Retinal pigment epithelial cell (primary cell): ENCODE results near the gene LARGE1.

ENCODE experiments used
- DNase-seq: peaks from one replicate; pipeline ENCODE4 v3.0.0-alpha.2; 2010; ENCODE audit warnings: low read depth
- H3K4me3 ChIP-seq: 2 replicates; pipeline ENCODE4 v1.5.1; 2011; ENCODE audit warnings: mild to moderate bottlenecking, low read length, control low read depth, moderate library complexity
- TF ChIP-seq, protein P1 (sequence below): conservative IDR thresholded peaks from 2 replicates; pipeline ENCODE4 v1.5.1; 2011; ENCODE audit warnings: low read depth, low read length, control low read depth, inconsistent platforms

LARGE1 gene

DNA sequence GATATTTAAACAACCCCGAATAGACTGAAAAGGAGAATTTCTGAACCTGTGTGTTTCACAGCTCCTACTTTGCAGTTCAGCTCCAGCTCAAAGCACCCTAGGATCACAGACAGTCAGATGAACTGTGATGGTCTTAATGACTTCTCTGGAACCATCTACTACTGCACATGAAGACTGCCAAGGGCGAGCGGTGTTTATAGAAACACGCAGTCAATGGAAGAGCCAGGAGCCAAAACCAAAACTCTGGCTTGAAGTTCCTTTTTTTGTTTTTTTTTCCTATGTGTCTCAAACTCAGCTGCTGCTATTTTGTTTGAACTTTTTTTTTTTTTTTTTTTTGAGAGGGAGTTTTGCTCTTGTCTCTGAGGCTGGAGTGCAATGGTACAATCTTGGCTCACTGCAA, 479.5 kb downstream of the LARGE1 start:
- TF ChIP-seq, protein P1, sequence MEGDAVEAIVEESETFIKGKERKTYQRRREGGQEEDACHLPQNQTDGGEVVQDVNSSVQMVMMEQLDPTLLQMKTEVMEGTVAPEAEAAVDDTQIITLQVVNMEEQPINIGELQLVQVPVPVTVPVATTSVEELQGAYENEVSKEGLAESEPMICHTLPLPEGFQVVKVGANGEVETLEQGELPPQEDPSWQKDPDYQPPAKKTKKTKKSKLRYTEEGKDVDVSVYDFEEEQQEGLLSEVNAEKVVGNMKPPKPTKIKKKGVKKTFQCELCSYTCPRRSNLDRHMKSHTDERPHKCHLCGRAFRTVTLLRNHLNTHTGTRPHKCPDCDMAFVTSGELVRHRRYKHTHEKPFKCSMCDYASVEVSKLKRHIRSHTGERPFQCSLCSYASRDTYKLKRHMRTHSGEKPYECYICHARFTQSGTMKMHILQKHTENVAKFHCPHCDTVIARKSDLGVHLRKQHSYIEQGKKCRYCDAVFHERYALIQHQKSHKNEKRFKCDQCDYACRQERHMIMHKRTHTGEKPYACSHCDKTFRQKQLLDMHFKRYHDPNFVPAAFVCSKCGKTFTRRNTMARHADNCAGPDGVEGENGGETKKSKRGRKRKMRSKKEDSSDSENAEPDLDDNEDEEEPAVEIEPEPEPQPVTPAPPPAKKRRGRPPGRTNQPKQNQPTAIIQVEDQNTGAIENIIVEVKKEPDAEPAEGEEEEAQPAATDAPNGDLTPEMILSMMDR = no peak
- H3K4me3 ChIP-seq = no peak overlapping the region
- DNase-seq = no peak

DNA sequence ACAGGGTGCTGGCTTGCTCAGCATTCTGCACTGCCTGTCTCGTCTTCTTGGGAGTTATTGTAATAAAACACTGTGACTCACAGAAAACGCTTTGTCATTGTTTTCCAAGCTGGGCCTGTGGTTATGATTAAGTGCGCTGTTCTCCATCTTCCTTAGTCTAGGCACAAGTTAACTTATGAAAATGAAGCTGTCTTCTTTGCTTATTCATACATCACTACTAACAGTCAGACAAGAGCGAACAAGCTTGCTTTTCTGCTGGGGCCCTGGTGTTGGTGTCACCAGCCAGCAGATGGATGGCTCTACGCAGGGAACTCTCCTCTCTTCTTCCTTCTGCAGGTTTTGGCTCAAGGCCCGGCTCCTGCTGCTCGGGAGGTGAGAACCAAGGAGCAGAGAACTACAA, 482.0 kb downstream of the LARGE1 start:
- no peak overlapping the region for H3K4me3 ChIP-seq
- no peak for DNase-seq
- TF ChIP-seq, protein P1 = no peak

DNA sequence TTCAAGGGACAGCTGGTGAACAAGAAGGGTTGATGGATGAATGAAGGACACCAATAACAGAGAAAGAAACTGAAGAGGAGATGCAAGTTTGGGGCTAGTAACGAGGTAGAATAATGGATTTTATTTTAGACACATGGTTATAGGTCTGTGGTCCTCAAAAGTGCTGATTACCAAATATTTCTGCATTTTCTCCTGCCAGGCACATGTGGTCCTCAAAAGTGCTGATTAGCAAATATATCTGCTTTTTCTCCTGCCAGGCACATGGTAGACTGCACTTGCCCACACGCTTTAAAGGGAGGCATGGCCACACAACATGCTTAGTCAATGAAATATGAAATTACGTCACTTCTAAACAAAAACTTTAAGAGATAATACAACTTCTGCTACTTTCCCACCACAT, 489.0 kb downstream of the LARGE1 start:
- TF ChIP-seq, protein P1 = no peak
- no peak overlapping the region for H3K4me3 ChIP-seq
- DNase-seq = no peak

DNA sequence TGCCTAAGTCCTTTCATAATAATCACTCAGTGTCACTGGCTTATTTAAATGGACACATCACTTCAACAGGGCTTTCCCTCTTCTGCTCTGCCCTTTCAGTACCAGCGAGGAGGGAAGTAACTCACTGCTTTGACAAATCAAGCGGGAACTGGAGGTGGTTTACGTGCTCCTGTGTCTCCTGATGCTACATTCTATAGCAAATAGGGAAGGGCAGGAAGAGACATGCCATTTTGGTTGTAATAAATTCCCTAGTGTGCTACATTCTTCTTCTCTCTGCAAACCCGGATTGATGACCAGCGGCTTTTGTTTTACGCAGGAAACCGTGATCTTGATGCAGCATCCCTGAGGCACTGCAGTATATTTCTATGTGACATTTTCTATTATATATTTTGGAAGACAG, 491.0 kb downstream of the LARGE1 start:
- TF ChIP-seq, protein P1 = no peak
- no peak for DNase-seq
- no peak overlapping the region for H3K4me3 ChIP-seq

DNA sequence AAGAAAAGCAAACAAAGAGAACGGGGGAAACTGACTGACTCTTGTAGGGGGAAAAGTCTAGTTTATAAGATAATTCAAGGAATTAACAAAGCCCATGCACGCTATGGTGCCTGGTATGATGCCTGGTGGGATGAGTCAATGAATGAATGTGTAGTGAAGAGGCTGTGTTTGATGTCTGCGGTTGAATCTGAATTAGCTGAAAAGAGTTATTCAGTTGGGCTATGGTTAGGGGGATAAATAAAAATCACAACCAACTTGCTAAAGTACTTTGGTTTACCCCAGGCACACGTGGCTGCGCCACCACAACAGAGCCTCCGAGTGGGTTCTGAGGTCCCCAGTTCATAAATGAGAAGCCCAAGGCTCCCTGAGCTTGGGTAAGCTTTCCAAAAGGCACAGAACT, 492.8 kb downstream of the LARGE1 start:
- H3K4me3 ChIP-seq = no peak overlapping the region
- TF ChIP-seq, protein P1 = no peak
- no peak for DNase-seq

DNA sequence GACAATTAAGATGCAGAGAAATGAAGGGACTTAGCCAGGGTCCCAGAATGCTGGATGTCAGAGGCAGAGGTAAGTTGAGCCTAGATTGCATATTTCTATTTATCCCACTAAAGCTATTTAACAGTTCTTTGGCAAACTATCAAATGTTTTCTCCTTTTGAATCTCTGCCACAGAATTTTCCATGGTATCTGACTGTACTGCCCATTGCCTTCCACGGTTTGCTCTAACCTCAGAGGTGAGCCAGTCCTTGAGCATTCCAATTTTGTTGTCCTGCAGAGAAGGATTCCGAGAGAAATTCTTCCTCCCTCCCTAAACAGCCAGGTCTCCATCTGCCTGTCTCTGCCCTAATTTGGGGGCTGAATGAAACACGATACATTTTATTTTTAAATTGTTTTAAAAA, 493.8 kb downstream of the LARGE1 start:
- no peak for DNase-seq
- no peak overlapping the region for H3K4me3 ChIP-seq
- TF ChIP-seq, protein P1 = no peak

DNA sequence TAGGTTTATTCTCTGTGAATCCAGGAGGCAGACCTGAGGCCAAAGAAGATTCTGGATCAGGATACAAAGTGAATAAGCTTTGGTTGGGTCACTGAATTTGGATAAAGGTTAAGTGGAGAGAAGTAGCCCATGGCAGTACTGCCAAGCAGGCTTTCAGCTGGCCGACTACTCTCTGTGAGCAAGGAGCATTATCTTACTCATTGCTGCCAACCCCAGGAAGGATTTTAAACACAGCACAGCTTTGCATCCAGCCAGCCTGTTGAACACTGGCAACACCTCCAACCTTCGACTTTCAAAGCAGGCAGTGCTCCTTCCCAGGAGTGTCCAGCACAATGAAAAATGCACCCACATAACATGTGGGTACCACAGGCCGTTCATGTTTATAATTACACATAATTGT, 498.4 kb downstream of the LARGE1 start:
- H3K4me3 ChIP-seq = no peak overlapping the region
- TF ChIP-seq, protein P1 = no peak
- no peak for DNase-seq
